IMR-90 (cell line): ENCODE data around the gene AHI1. TPM values are rescaled to one million over a fixed set of nuclear protein-coding genes. Genes with fewer than 3 reads are reported as not detected.

Source experiments
- ATAC-seq: fragments of 200-7000 bp; cut with Tn5 transposase; 2 replicates; pipeline ENCODE4 v1.9.1; 2020; ENCODE audit warnings: low read depth, mild to moderate bottlenecking, moderate library complexity
- BruUV-seq: library from RNA; stranded (reverse); fragments of 400-500 nt; replicated peaks from 2 replicates; lab custom pipeline; 2021; lab: Mats Ljungman, UMichigan
- CTCF ChIA-PET: fragments of 300-600 bp; formaldehyde crosslinking; extraction: SDS; loops from one replicate; lab custom pipeline; 2021; ENCODE audit warnings: antibody characterized with exemption; lab: Yijun Ruan, JAX
- POLR2A ChIA-PET: fragments of 300-600 bp; sonication (Branson Sonifier 250); formaldehyde crosslinking; loops from one replicate; lab custom pipeline; 2022; ENCODE audit warnings: antibody characterized with exemption; ENCODE audit not compliant: unreplicated experiment; lab: Charles Lee
- DNase-seq: peaks from one replicate; pipeline ENCODE4 v3.0.0; 2013
- H2AFZ ChIP-seq: replicated peaks from 2 replicates; pipeline ENCODE3; 2013; ENCODE audit warnings: low read length, mild to moderate bottlenecking; ENCODE audit not compliant: poor library complexity
- H2AK5ac ChIP-seq: 2 replicates; pipeline ENCODE4 v1.6.1; 2013; ENCODE audit warnings: low read depth, low read length, inconsistent platforms
- H2AK9ac ChIP-seq: replicated peaks from 2 replicates; pipeline ENCODE3; 2013; ENCODE audit warnings: mild to moderate bottlenecking, low read depth, low read length, moderate library complexity; ENCODE audit not compliant: poor library complexity
- H2BK120ac ChIP-seq: 2 replicates; pipeline ENCODE4 v1.6.1; 2013; ENCODE audit warnings: low read depth, low read length, inconsistent platforms
- H2BK15ac ChIP-seq: 3 replicates; pipeline ENCODE4 v1.6.1; 2013; ENCODE audit warnings: low read depth, low read length, inconsistent platforms
- H2BK20ac ChIP-seq: 2 replicates; pipeline ENCODE4 v1.6.1; 2013; ENCODE audit warnings: low read depth, mild to moderate bottlenecking, inconsistent platforms, low read length, moderate library complexity
- H2BK5ac ChIP-seq: 2 replicates; pipeline ENCODE4 v1.6.1; 2013; ENCODE audit warnings: mild to moderate bottlenecking, low read depth, low read length, inconsistent platforms; ENCODE audit not compliant: poor library complexity, severe bottlenecking
- H3K14ac ChIP-seq: replicated peaks from 2 replicates; pipeline ENCODE4 v1.6.1; 2013; ENCODE audit warnings: low read depth, low read length, inconsistent platforms
- H3K18ac ChIP-seq: 2 replicates; pipeline ENCODE4 v1.6.1; 2013; ENCODE audit warnings: low read depth, low read length, control low read depth
- H3K23ac ChIP-seq: 2 replicates; pipeline ENCODE4 v1.6.1; 2013; ENCODE audit warnings: low read depth, low read length, inconsistent platforms
- H3K27ac ChIP-seq: 2 replicates; pipeline ENCODE4 v1.5.1; 2013; ENCODE audit warnings: mild to moderate bottlenecking, control low read depth, low read length; ENCODE audit not compliant: insufficient read depth
- H3K27me3 ChIP-seq: 2 replicates; pipeline ENCODE4 v1.6.1; 2013; ENCODE audit warnings: low read length; ENCODE audit not compliant: control insufficient read depth, insufficient read depth
- H3K36me3 ChIP-seq: 2 replicates; pipeline ENCODE4 v1.6.1; 2013; ENCODE audit warnings: low read length, mixed read lengths; ENCODE audit not compliant: control insufficient read depth, insufficient read depth
- H3K4ac ChIP-seq: 2 replicates; pipeline ENCODE4 v1.6.1; 2013; ENCODE audit warnings: low read depth, low read length, inconsistent platforms
- H3K4me1 ChIP-seq: 2 replicates; pipeline ENCODE4 v1.6.1; 2013; ENCODE audit warnings: low read length, mixed read lengths; ENCODE audit not compliant: control insufficient read depth, insufficient read depth
- H3K4me2 ChIP-seq: 2 replicates; pipeline ENCODE4 v1.6.1; 2013; ENCODE audit warnings: low read depth, mild to moderate bottlenecking, control low read depth, low read length, moderate library complexity
- H3K4me3 ChIP-seq: 2 replicates; pipeline ENCODE4 v1.5.1; 2013; ENCODE audit warnings: low read depth, mild to moderate bottlenecking, control low read depth, low read length, moderate library complexity; ENCODE audit not compliant: insufficient read depth
- H3K56ac ChIP-seq: 2 replicates; pipeline ENCODE4 v1.6.1; 2013; ENCODE audit warnings: low read length, inconsistent platforms; ENCODE audit not compliant: insufficient read depth; ENCODE audit errors: extremely low read depth
- H3K79me1 ChIP-seq, 2 experiments: 2 replicates each; pipeline ENCODE4 v1.6.1; 2013; ENCODE audit warnings: low read length in 2 of 2, inconsistent platforms in 1 of 2, low read depth in 1 of 2
- H3K9ac ChIP-seq: 2 replicates; pipeline ENCODE4 v1.6.1; 2013; ENCODE audit warnings: low read depth, low read length, control low read depth
- H3K9me1 ChIP-seq: 2 replicates; pipeline ENCODE4 v1.6.1; 2013; ENCODE audit warnings: low read length, inconsistent platforms; ENCODE audit not compliant: insufficient read depth
- H3K9me3 ChIP-seq: 2 replicates; pipeline ENCODE4 v1.6.1; 2013; ENCODE audit warnings: low read length; ENCODE audit not compliant: control insufficient read depth, insufficient read depth
- H4K20me1 ChIP-seq: 2 replicates; pipeline ENCODE4 v1.6.1; 2013; ENCODE audit warnings: low read length, inconsistent platforms; ENCODE audit not compliant: insufficient read depth
- H4K5ac ChIP-seq: 2 replicates; pipeline ENCODE4 v1.6.1; 2013; ENCODE audit warnings: mild to moderate bottlenecking, low read depth, low read length, control low read depth
- H4K8ac ChIP-seq, 2 experiments: 2 replicates each; pipeline ENCODE4 v1.6.1; 2013; ENCODE audit warnings: low read depth in 2 of 2, low read length in 2 of 2, control low read depth in 1 of 2, inconsistent platforms in 1 of 2
- H4K91ac ChIP-seq: 2 replicates; pipeline ENCODE4 v1.6.1; 2013; ENCODE audit warnings: low read depth, low read length, inconsistent platforms; ENCODE audit not compliant: insufficient read depth
- BHLHE40 ChIP-seq: fragments of 150-350 bp; IDR thresholded peaks from 2 replicates; pipeline ENCODE4 v1.6.1; 2016; ENCODE audit warnings: mild to moderate bottlenecking, low read depth, low read length
- CEBPB ChIP-seq: IDR thresholded peaks from 2 replicates; pipeline ENCODE4 v1.6.1; 2012; ENCODE audit warnings: low read depth, low read length, improper control_type of control experiment
- CHD1 ChIP-seq: IDR thresholded peaks from 2 replicates; pipeline ENCODE4 v1.6.1; 2012; ENCODE audit warnings: low read depth, low read length, improper control_type of control experiment
- ELK1 ChIP-seq: fragments of 150-350 bp; IDR thresholded peaks from 2 replicates; pipeline ENCODE4 v1.6.1; 2016; ENCODE audit warnings: low read depth, mild to moderate bottlenecking, low read length, moderate library complexity, borderline replicate concordance
- MAZ ChIP-seq: IDR thresholded peaks from 2 replicates; pipeline ENCODE4 v1.6.1; 2012; ENCODE audit warnings: low read depth, mild to moderate bottlenecking, low read length, improper control_type of control experiment, moderate library complexity, borderline replicate concordance
- MXI1 ChIP-seq: IDR thresholded peaks from 2 replicates; pipeline ENCODE4 v1.6.1; 2012; ENCODE audit warnings: low read depth, mild to moderate bottlenecking, low read length, moderate library complexity, borderline replicate concordance
- NFE2L2 ChIP-seq: fragments of 150-350 bp; IDR thresholded peaks from 2 replicates; pipeline ENCODE4 v1.6.1; 2016; ENCODE audit warnings: low read depth, mild to moderate bottlenecking, low read length
- POLR2A ChIP-seq: IDR thresholded peaks from 2 replicates; pipeline ENCODE4 v1.6.1; 2012; ENCODE audit warnings: mild to moderate bottlenecking, low read depth, low read length
- RAD21 ChIP-seq: IDR thresholded peaks from 2 replicates; pipeline ENCODE4 v1.6.1; 2012; ENCODE audit warnings: low read length, improper control_type of control experiment
- RCOR1 ChIP-seq: IDR thresholded peaks from 2 replicates; pipeline ENCODE4 v1.6.1; 2012; ENCODE audit warnings: mild to moderate bottlenecking, low read length, improper control_type of control experiment; ENCODE audit not compliant: insufficient replicate concordance
- RFX5 ChIP-seq: IDR thresholded peaks from 2 replicates; pipeline ENCODE4 v1.8.0; 2012; ENCODE audit warnings: low read depth, mild to moderate bottlenecking, low read length, moderate library complexity
- SMC3 ChIP-seq: fragments of 150-350 bp; IDR thresholded peaks from 2 replicates; pipeline ENCODE4 v1.6.1; 2016; ENCODE audit warnings: low read depth, mild to moderate bottlenecking, antibody characterized with exemption, low read length, moderate library complexity
- WGBS, 2 experiments: methylation state at CpG; one replicate each; pipeline versions ENCODE4 v1.1.5 to v1.1.7; 2013; ENCODE audit warnings: missing lambda C conversion rate in 2 of 2; ENCODE audit not compliant: insufficient read length in 1 of 2; ENCODE audit errors: extremely low coverage in 2 of 2; 5-methylcytosine and 5-hydroxymethylcytosine counted together
- dilution Hi-C: fragments of 300-500 bp; cut with HindIII; formaldehyde crosslinking; loops from one replicate; pipeline ENCODE4 v1.14.3; 2018; ENCODE audit warnings: low sequenced_read_pairs; ENCODE audit not compliant: unreplicated experiment
- in situ Hi-C: fragments of 300-500 bp; cut with MboI; formaldehyde crosslinking; loops from 3 replicates; pipeline ENCODE4 v1.14.3; 2019; ENCODE audit warnings: low sequenced_read_pairs, inconsistent platforms, mixed read lengths
- intact Hi-C: fragments of 100-400 bp; cut with micrococcal nuclease; formaldehyde crosslinking; loops from 2 replicates; pipeline ENCODE4 v1.10.0; 2022
- polyA plus RNA-seq, 3 experiments: library from polyadenylated mRNA; depleted of rRNA; stranded (reverse); fragments of >200 nt; gene quantifications; 2 replicates each; pipeline ENCODE4 v1.2.3, GENCODE V29; 2012; ENCODE audit warnings: low replicate concordance in 1 of 3
- total RNA-seq: library from RNA; depleted of rRNA; stranded (reverse); fragments of >200 nt; gene quantifications from 2 replicates; pipeline ENCODE4 v1.2.3, GENCODE V29; 2012

Gene AHI1
- total and polyA plus RNA-seq, 2 of the 4 experiments (the other 2 are of a cell fraction), result 9.5 to 19.4 TPM

- Histone ChIP-seq H3K9me3 (no peaks in the 10 kb centered on the region), H3K4me2 (no peak overlapping the region), H3K9me1 (no peaks in the 10 kb centered on the region), H3K36me3 (peaks cover 3% of the 10 kb centered on the region; the same call in 1 of the 2 replicates), H2BK5ac (no peak overlapping the region), H4K20me1 (no peaks in the 10 kb centered on the region), H2BK20ac (no peak overlapping the region), H2AFZ (no peak overlapping the region), H3K23ac (no peak overlapping the region), H3K9ac (no peak overlapping the region), H3K27ac (no peak overlapping the region), H3K56ac (no peak overlapping the region), H3K14ac (no peak overlapping the region), H3K4ac (no peak overlapping the region), H2AK5ac (no peak overlapping the region), H2BK15ac (no peak overlapping the region), H2AK9ac (no peak overlapping the region), H4K5ac (no peak overlapping the region), H4K8ac (no peak overlapping the region), H3K18ac (no peak overlapping the region), H3K4me1 (no peaks in the 10 kb centered on the region), H3K4me3 (no peak overlapping the region), H3K79me1 (no peaks in the 10 kb centered on the region), H4K91ac (no peak overlapping the region), H3K27me3 (no peaks in the 10 kb centered on the region), H2BK120ac (no peak overlapping the region)
- intact Hi-C loops, result no loop called here
- WGBS, 2 experiments, result no CpG with 5 or more reads among the region's 2 CpGs
- TF ChIP-seq RFX5 (no peak), SMC3 (no peak), RAD21 (no peak), CEBPB (no peak), MAZ (no peak), CHD1 (no peak), POLR2A (no peak), NFE2L2 (no peak), BHLHE40 (no peak), RCOR1 (no peak), MXI1 (no peak), ELK1 (no peak)
- in situ Hi-C loops, result no loop called here
- CTCF ChIA-PET, result no interaction called here
- dilution Hi-C loops, result no loop called here
- POLR2A ChIA-PET, result no interaction called here
- DNase-seq (peak; percentile 25), ATAC-seq (no peak)
- BruUV-seq, result no TSS peak
Observed at GRCh38 chr6:135331002-135331401, 166.5 kb downstream of the AHI1 start.
